Measurements from ENCODE around the gene TCIRG1. TPM values are rescaled to one million over a fixed set of nuclear protein-coding genes. Genes with fewer than 3 reads are reported as not detected.

Gene TCIRG1
- total and polyA plus RNA-seq, 2 of the 13 experiments (the other 11 are each of a cell fraction or from before 2014, with no cell fraction given), result 48.0 to 69.6 TPM

- TF ChIP-seq ZNF562 (CRISPR knock-in tag; IDR thresholded peaks at IDR 0.05; ENCODE audit: borderline replicate concordance), result no peak
- no peak for TF ChIP-seq ZMAT3 (CRISPR knock-in tag; conservative IDR thresholded peaks at IDR 0.05)
- TF ChIP-seq ZNF660 (CRISPR knock-in tag; IDR thresholded peaks at IDR 0.05; ENCODE audit: borderline replicate concordance, low read depth), result no peak
- no peak for TF ChIP-seq ZKSCAN1 (IDR thresholded peaks at IDR 0.05; ENCODE audit: low read length)
- TF ChIP-seq AGO2 (optimal IDR thresholded peaks at IDR 0.05; ENCODE audit: low read depth, low read length), result no peak
- TF ChIP-seq ZNF687 (CRISPR knock-in tag; IDR thresholded peaks at IDR 0.05), result no peak
- no peak for TF ChIP-seq ZNF564 (CRISPR knock-in tag; IDR thresholded peaks at IDR 0.05)
- TF ChIP-seq SALL1 (CRISPR knock-in tag; IDR thresholded peaks at IDR 0.05), result no peak
- TF ChIP-seq DDIT3 (CRISPR knock-in tag; IDR thresholded peaks at IDR 0.05), result no peak
- no peak for TF ChIP-seq NR2F6 (IDR thresholded peaks at IDR 0.05)
- no peak for TF ChIP-seq NR2F6 (CRISPR knock-in tag; IDR thresholded peaks at IDR 0.05)
- TF ChIP-seq CENPX (CRISPR knock-in tag; IDR thresholded peaks at IDR 0.05), result no peak
- TF ChIP-seq ZBTB39 (CRISPR knock-in tag; IDR thresholded peaks at IDR 0.05), result no peak
- TF ChIP-seq, protein P1, sequence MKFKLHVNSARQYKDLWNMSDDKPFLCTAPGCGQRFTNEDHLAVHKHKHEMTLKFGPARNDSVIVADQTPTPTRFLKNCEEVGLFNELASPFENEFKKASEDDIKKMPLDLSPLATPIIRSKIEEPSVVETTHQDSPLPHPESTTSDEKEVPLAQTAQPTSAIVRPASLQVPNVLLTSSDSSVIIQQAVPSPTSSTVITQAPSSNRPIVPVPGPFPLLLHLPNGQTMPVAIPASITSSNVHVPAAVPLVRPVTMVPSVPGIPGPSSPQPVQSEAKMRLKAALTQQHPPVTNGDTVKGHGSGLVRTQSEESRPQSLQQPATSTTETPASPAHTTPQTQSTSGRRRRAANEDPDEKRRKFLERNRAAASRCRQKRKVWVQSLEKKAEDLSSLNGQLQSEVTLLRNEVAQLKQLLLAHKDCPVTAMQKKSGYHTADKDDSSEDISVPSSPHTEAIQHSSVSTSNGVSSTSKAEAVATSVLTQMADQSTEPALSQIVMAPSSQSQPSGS (CRISPR knock-in tag; IDR thresholded peaks at IDR 0.05), result no peak
- TF ChIP-seq GABPB1 (CRISPR knock-in tag; IDR thresholded peaks at IDR 0.05), result no peak
- no peak for TF ChIP-seq TBP (CRISPR knock-in tag; IDR thresholded peaks at IDR 0.05)
- no peak for TF ChIP-seq ZFAT (CRISPR knock-in tag; conservative IDR thresholded peaks at IDR 0.05)
- TF ChIP-seq, protein P2, sequence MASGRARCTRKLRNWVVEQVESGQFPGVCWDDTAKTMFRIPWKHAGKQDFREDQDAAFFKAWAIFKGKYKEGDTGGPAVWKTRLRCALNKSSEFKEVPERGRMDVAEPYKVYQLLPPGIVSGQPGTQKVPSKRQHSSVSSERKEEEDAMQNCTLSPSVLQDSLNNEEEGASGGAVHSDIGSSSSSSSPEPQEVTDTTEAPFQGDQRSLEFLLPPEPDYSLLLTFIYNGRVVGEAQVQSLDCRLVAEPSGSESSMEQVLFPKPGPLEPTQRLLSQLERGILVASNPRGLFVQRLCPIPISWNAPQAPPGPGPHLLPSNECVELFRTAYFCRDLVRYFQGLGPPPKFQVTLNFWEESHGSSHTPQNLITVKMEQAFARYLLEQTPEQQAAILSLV (CRISPR knock-in tag; IDR thresholded peaks at IDR 0.05; ENCODE audit: borderline replicate concordance), result no peak
- no peak for TF ChIP-seq TRAFD1 (CRISPR knock-in tag; IDR thresholded peaks at IDR 0.05; ENCODE audit: borderline replicate concordance)
Measured at GRCh38 chr11:68037411-68038225, 1.2 kb upstream of the TCIRG1 start (continued).

Measured in HepG2 (cell line).